HepG2 (cell line): Measurements from ENCODE around the gene CCDC28A. TPM values are rescaled to one million over a fixed set of nuclear protein-coding genes. Genes with fewer than 3 reads are reported as not detected.

Experiments used
- ARID3A ChIP-seq: IDR thresholded peaks from 2 replicates; pipeline ENCODE4 v1.6.1; 2012; ENCODE audit warnings: low read depth, low read length, improper control_type of control experiment
- CREBL2 ChIP-seq: sonication (generic); formaldehyde crosslinking; IDR thresholded peaks from 2 replicates; pipeline ENCODE4 v1.8.1; 2023; ENCODE audit warnings: missing genetic modification reagents, mild to moderate bottlenecking, borderline replicate concordance
- KLF11 ChIP-seq: IDR thresholded peaks from 2 replicates; pipeline ENCODE4 v1.6.1; 2016; ENCODE audit warnings: missing compliant biosample characterization
- MBNL3 ChIP-seq: fragments of 250-450 bp; sonication (Bioruptor Pico); conservative IDR thresholded peaks from 2 replicates; pipeline ENCODE4 v1.8.0; 2022; ENCODE audit warnings: mild to moderate bottlenecking, inconsistent platforms
- MNT ChIP-seq: fragments of 450-650 bp; IDR thresholded peaks from 2 replicates; pipeline ENCODE4 v1.6.1; 2016
- NFKB2 ChIP-seq: sonication (generic); formaldehyde crosslinking; IDR thresholded peaks from 2 replicates; pipeline ENCODE4 v1.4.0; 2020; ENCODE audit warnings: missing genetic modification reagents, borderline replicate concordance
- NRL ChIP-seq: sonication (generic); formaldehyde crosslinking; IDR thresholded peaks from 2 replicates; pipeline ENCODE4 v1.5.0; 2020; ENCODE audit warnings: missing genetic modification reagents, mild to moderate bottlenecking, moderate library complexity, borderline replicate concordance
- SP4 ChIP-seq: sonication (generic); formaldehyde crosslinking; IDR thresholded peaks from 2 replicates; pipeline ENCODE4 v1.8.1; 2023; ENCODE audit warnings: mild to moderate bottlenecking, missing genetic modification reagents
- SP5 ChIP-seq: IDR thresholded peaks from 2 replicates; pipeline ENCODE4 v1.6.1; 2016; ENCODE audit warnings: low read depth, borderline replicate concordance
- ZBTB40 ChIP-seq, 2 experiments: fragments of 450-650 bp in 1 of 2; sonication (generic) in 1 of 2; formaldehyde crosslinking in 1 of 2; IDR thresholded peaks; 2 replicates each; pipeline versions ENCODE4 v1.6.1 to v1.8.0; 2016 to 2022; ENCODE audit warnings: antibody characterized with exemption in 1 of 2, mild to moderate bottlenecking in 1 of 2, missing genetic modification reagents in 1 of 2
- ZNF124 ChIP-seq: sonication (generic); formaldehyde crosslinking; IDR thresholded peaks from 2 replicates; pipeline ENCODE4 v1.4.0; 2020; ENCODE audit warnings: missing genetic modification reagents
- ZNF414 ChIP-seq: sonication (generic); formaldehyde crosslinking; IDR thresholded peaks from 2 replicates; pipeline ENCODE4 v1.5.0; 2020; ENCODE audit warnings: missing genetic modification reagents
- ZNF839 ChIP-seq: sonication (generic); formaldehyde crosslinking; IDR thresholded peaks from 2 replicates; pipeline ENCODE4 v1.4.0; 2020; ENCODE audit warnings: missing genetic modification reagents, mild to moderate bottlenecking, borderline replicate concordance
- ZNF883 ChIP-seq: sonication (generic); formaldehyde crosslinking; IDR thresholded peaks from 2 replicates; pipeline ENCODE4 v1.5.1; 2020; ENCODE audit warnings: mild to moderate bottlenecking, missing genetic modification reagents; ENCODE audit errors: not compliant biosample characterization
- polyA plus RNA-seq, 8 experiments: library from polyadenylated mRNA; depleted of rRNA in 3 of 8; stranded (reverse) in 7 of 8; unstranded in 1 of 8; fragments of >200 nt; fragmentation: Illumina TruSeq in 4 of 8; extraction: Trizol in 4 of 8; gene quantifications; 2 replicates each; pipeline versions ENCODE4 v1.2.1 to v1.2.3, GENCODE V29; 2011 to 2016; ENCODE audit warnings: low read depth in 4 of 8, missing spikeins in 1 of 8, mixed read lengths in 1 of 8; ENCODE audit not compliant: insufficient read depth in 1 of 8
- total RNA-seq, 5 experiments: library from RNA; depleted of rRNA; stranded (reverse); fragments of >200 nt; fragmentation: Illumina TruSeq; extraction: Trizol; gene quantifications; 2 replicates each; pipeline ENCODE4 v1.2.3, GENCODE V29; 2016; ENCODE audit warnings: low read depth in 1 of 5

Gene CCDC28A
- total and polyA plus RNA-seq, 2 of the 13 experiments (the other 11 are each of a cell fraction or from before 2014, with no cell fraction given): 15.8 TPM

GRCh38 chr6:138773177-138774091 is at the start of gene CCDC28A (continued):
- TF ChIP-seq NFKB2 (CRISPR knock-in tag) (peak; percentile 84; the same call in 1 of the 2 replicates), ZNF839 (CRISPR knock-in tag) (peak; percentile 86), ZNF124 (CRISPR knock-in tag) (peak; percentile 61; the same call in 1 of the 2 replicates), MBNL3 (CRISPR knock-in tag) (no peak), MNT (peak; percentile 87), KLF11 (CRISPR knock-in tag) (peak; percentile 62; the same call in 1 of the 2 replicates), ARID3A (0 out of 2 replicates have a peak, but pooled peaks have one; percentile 30), ZNF414 (CRISPR knock-in tag) (peak; percentile 63; the same call in 1 of the 2 replicates), ZNF883 (peak; percentile 92), SP5 (peak; percentile 74; the same call in 1 of the 2 replicates), SP4 (CRISPR knock-in tag) (peak; percentile 85), CREBL2 (CRISPR knock-in tag) (no peak), NRL (CRISPR knock-in tag) (peak; percentile 76), ZBTB40 (IDR thresholded peaks at IDR 0.05) (peak; percentile 65), ZBTB40 (CRISPR knock-in tag; IDR thresholded peaks at IDR 0.05) (peak; percentile 76; the same call in 1 of the 2 replicates)
